Activated T-helper 1 cell treated with anti-CD3 and anti-CD28 coated beads, Interleukin-2, amount 50 U/mL, for 16 hours (primary cell): Measurements from ENCODE around the gene FBXW12.
"Not testable (repeated sequence)": the region's sequence is repeated elsewhere in the genome, so short reads cannot be mapped to it uniquely, and the experiment has no call there.

Source experiments
- DNase-seq, 2 donors: peaks; one replicate each; pipeline ENCODE4 v3.0.0-alpha.2; 2020; ENCODE audit warnings: low read depth in 1 of 2, low spot score in 1 of 2

The FBXW12 gene, protein sequence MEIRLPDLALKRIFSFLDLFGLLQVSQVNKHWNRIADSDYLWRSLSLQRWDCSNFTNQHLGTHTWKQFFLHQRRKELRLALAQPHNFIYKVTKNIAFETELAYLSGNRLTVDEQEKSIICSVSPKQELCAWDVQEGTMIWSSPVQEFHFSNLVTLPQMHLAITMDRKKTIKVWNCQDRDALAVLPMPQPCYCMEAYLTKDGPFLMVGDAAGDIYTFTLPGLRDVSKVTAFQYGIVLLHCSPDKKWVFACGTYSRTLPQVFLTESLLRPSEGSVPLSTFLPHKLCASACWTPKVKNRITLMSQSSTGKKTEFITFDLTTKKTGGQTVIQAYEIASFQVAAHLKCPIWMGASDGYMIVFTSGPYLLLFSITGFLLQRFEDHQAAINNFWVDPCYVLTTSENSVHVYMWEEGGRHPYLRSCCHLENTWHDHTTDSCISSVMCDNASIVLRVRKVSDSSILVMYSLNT

DNA sequence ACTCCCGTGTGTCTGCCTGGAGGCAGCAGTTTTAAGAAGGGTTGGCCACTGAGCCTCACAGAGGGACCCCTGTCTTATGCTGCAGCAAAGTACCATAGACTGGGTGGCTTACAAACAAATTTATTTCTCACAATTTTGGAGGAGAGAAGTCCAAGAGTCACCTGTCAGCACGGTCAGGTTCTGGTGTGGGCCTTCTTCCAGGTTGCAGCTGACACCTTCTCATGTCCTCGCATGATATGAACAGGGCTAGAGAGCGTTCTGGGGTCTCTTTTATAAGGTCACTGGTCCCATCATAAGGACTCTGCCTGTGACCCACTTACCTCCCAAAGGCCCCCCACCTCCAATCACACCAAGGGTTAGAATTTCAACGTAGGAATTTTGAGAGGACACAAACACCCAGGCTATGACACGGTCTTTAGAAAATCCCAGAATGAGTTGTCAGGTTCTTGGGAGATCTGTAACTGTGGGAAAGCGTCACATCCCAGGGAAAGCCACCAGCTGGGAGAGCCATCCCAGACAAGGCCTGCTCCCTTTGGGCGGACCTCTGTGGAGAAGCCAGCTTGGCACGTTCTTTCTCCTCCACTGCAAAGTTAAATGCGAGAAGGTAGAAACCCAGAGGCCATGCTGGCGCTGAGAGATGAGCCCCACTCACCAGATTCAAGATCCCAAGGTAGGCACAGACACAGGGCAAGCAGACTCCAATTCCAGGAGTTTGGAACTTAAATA is at the start of gene FBXW12:
Gene FBXW12 (plus strand): TSS at position 569 of the 726 bp plus-strand sequence. CDS start 549 bp downstream, outside the sequence.
- no peak for DNase-seq

DNA sequence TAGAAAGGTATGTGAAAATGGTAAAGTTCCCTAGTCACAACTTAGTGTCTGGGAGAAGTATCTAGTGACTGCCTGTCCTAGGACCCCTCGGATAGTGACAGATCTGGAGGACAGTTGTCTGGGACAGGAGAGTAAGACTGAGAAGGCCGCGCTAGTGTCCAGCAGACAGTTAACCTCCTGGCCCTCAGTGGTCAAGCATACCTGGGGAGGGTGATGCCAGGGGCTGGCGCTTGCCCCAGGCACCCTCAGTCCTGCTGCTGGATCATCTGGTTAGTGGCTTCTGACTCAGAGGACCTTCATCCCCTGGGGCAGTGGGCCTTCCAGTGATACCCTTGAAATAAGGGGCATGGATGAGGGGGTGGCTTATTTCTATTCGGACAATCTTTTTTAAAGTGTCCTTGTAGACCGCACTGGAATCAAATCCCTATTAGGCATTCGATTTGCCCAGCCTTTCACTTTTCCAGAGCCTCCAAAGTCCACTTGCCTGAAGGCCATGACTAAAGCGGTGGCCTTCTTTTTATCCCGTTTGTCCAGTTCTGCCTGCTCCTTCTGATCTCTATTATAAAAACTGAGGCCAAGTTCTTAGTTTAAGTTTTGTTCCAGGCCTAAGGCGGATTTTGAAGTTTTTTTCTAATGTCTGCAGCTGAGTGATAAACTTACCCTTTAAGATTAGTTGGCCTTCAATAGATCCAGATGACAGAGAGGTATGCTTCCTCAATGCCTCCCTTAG is 40.1 kb upstream of the FBXW12 start:
- DNase-seq = not testable (repeated sequence)

DNA sequence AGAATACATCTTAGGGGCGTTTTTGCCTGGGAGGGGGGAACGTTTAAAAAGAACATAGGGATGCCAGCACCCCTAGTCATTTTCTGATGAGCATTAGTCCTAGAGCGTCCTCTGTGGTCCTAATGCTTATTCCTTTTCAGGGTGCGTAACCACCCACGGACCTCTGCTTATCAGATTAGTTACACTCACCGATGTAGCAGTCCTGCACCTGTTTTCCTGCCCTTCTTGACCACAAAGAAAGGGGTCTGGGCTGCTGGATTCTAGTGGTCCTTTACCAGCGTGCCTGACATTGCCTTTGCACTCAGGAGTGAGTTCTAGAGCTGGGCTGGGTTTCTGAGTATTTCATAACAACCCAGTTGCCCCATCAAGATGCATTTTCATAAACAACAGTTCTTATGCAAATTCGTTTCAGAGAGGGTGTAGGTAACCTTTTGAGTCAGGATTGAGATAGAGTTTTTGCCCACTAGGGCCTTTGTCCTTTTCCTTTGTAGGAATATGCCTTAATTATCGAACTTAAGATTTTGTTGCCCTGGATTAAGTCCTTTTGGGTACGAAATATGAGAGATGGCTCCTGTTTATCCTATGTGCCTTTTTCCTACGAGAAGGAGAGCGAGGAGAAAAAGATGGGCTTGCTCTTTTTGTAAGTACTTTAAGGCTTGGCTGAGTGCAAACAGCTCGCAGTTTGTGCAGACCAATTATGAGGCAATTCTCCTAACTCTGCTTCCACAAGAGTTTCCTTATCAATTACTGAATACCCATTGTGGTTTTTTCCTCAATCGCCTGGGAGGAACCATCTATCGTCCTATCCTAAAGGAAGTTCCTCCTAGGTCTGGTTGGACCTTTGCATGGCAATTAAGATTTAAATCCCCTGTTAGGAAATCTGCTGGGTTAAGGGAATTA is 38.4 kb upstream of the FBXW12 start, which contains the start of gene SPINK8:
Gene SPINK8 (minus strand): TSS at position 316 of the 900 bp plus-strand sequence. CDS start 5,320 bp downstream, outside the sequence.
- not testable (repeated sequence) for DNase-seq

DNA sequence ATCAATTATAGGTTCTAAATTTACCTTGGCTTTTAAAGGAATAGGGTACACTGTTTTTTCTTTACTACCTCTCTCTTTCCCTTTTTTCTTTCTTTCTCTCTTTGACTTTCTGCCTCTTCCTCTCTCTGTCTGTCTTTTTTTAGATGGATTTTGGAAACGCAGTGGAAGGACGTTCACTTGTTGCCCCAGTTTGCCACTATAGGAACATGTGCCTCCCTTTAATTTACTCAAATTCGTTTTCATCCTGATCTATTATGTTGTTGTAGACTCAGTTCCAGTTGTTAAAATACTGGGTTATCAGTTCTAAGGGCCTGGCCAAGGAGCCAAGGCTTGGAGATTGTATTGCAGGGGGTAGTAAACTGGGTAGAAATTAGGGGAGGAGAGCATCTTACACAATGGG is 37.4 kb upstream of the FBXW12 start:
- DNase-seq = no peak

DNA sequence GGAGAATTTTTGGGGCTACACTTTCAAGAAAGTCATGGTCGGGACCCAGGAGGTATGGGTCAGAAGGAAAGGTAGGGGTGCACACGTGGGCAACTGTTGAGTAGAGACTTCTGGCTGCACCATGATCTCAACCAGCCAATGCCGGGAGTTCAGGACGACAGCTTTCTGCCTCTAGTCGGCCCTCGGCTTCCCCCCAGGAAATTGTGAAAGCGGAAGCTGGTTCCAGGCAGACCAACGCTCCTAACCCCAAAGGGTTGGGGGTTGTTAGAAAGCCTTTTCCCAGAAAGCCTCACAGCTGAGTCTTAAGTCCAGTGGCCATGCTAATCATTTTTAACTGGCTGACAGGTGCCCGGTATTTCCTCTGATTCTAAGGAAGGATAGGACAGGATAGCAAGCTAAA is 36.7 kb upstream of the FBXW12 start:
- DNase-seq = not testable (repeated sequence)

GRCh38 chr3:48337536-48337935 is 34.5 kb upstream of the FBXW12 start:
- not testable (repeated sequence) for DNase-seq

- DNase-seq = no peak
These were observed 33.4 kb upstream of the FBXW12 start for GRCh38 chr3:48338635-48339034.

DNA sequence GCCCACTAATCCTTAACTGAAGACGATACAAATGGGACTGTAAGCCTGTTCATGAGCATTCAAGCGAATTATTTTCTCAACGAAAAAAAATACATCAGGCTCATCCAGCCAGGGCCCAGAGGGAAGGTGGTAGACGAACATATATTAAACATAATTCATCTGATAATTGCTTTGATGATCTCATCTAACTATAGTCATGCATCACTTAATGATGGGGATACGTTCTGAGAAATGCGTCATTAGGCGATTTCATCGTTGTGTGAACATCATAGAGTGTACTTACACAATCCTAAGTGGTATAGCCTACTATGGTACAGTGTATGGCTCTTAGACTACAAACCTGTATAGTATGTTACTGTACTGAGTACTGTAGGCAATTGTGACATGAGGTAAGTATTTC is 28.6 kb upstream of the FBXW12 start:
- DNase-seq = no peak

DNA sequence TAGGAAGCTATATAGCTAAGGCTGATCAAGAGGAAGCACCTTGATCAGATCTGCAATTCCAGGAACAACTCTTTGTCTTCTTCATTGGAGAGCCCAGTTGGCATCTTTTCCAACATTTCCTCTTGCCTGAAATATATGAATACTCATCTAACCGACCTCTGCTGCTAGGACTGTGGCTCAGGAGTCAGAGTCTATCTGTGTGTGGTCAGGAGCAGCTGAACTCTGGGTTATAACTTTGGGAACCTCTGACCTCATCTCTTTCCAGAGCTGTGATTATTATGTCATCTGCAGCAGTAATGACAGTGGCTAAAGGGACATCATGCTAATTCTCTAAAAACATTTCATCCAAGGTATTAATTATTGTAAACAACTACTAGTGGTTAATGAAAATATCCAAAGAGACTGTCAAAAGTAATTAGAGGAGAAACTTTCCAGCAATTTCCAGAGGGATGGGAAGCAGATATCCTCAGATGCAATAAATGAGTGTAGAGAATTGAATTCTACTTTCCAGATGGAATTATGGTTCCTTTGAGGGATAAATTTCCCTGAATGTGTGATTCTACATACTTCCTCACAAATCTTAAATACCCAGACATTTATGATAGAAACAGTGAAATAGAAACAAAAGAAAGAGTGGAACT is 27.0 kb upstream of the FBXW12 start:
- no peak for DNase-seq

- no peak for DNase-seq
These were observed 26.0 kb upstream of the FBXW12 start for GRCh38 chr3:48345946-48346572.

DNA sequence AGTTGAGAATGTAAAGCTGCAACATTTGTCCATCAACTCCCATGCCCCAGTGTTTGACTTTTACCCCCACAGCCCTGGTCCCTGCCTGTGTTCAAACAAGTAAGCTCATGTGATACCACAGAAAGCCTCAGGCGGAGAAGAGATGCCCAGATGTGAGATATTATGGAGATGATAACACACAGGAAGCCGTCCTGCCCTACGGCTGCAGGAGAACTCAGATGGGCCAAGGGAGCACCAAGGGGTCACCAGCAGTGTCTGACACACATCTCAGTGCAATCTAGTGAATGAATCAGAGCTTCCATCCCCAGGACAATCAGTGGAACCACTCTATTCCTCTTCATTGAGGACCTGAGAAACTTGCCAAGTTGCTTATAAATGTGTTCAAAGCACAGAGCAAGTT is 24.5 kb upstream of the FBXW12 start:
- DNase-seq = no peak

DNA sequence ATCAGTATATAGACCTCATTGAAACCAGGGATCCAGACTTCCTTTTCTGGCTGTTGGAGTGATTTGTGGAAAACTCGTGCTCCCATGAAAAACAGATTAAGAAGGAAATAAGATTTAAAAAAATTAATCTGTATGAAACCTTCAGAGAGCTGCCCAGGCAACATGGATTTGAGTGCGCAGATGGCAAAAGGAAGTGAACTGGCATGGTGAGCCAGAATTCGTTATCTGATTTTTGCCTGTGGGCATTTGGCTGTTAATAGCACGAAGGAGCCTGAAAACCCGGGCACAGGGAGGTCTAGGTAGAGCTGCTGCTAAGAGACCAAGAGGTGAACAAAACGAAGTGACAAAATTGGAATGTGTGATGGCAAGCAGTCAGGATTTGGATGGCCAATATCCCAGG is 19.5 kb upstream of the FBXW12 start:
- DNase-seq = no peak

DNA sequence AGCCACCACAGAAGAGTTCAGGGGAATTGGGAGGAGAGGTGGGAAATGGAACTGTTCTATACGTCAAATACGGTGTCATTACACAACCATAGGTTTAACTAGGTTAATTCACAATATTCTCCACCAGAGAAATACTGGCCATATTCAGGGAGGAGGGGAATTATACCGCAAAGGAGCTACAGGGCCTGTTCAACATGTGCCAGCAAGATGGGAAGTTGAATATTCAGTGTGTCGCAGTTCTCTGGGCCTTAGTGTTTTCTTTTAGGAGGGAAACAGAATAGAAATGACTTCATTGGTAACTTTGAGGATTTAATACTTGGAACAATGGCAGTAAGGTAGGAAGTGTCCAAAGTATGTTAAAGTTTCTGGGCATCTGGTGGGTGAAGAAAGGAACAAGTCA is 18.0 kb upstream of the FBXW12 start:
- no peak for DNase-seq

DNA sequence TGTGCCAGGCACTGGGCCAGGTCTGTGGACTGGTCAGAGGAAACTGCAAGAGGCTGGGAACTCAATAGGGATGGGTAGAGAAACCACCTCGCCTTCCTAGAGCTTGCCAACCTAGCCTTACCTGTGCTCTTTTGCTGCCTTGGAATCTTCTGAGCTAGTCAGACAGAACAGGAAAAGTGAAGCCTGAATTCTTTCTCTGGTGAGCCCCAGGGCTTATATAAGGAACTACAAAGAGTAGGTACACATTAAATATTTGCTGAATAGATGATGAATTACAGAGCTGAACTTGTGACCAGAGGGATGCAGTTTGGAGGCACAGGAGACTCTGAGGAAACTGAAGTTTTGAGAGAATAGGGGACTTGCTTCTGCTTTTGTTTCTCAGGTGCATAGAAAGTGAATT is 15.6 kb upstream of the FBXW12 start:
- no peak for DNase-seq

- DNase-seq = no peak
These were observed 10.1 kb upstream of the FBXW12 start for GRCh38 chr3:48361928-48362327.

- no peak for DNase-seq
These were observed 7.2 kb upstream of the FBXW12 start for GRCh38 chr3:48364840-48365239.

GRCh38 chr3:48367201-48367600 is 4.8 kb upstream of the FBXW12 start:
- DNase-seq = no peak

- no peak for DNase-seq
These were observed 2.2 kb upstream of the FBXW12 start for GRCh38 chr3:48369693-48370332.

DNA sequence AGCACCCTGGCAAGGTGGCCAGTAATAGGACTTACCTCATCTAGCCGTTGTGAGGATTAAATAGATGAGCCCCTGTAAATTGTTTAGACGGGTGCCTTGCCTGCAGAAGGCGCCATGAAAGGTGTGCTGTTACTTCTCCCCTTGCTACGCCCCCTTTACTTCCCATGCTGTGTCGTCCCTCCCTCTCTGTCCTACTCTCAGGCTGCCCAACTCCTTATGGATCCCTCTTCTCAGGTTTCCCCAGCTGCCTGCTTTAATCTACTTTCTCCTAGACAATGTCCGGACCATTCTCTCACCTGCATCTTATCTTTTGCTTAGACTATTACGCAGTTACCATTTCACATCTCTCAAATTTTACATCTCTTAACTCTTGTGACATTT is 1.7 kb upstream of the FBXW12 start:
- no peak for DNase-seq
